K562 (cell line): ENCODE measurements around the gene FBXO27. TPM values are rescaled to one million over a fixed set of nuclear protein-coding genes. Genes with fewer than 3 reads are reported as not detected.

Experiments used
- ATAC-seq: fragments of 200-7000 bp; cut with Tn5 transposase; 3 replicates; pipeline ENCODE4 v1.9.1; 2020; ENCODE audit warnings: moderate library complexity
- BruUV-seq: library from RNA; stranded (reverse); fragments of 400-500 nt; replicated peaks from 2 replicates; lab custom pipeline; 2021; lab: Mats Ljungman, UMichigan
- CTCF ChIA-PET: fragments of 300-600 bp; formaldehyde crosslinking; extraction: SDS; loops from one replicate; lab custom pipeline; 2021; ENCODE audit warnings: low intra/inter-chr PET ratio; lab: Yijun Ruan, JAX
- POLR2A ChIA-PET: fragments of 300-600, 350-650 bp; sonication (Branson Sonifier 250); formaldehyde crosslinking; extraction: SDS; loops from one replicate; lab custom pipeline; 2021; ENCODE audit warnings: antibody characterized with exemption, inconsistent platforms; lab: Yijun Ruan, JAX
- DNase-seq, 4 experiments: peaks; one replicate each; pipeline versions ENCODE4 v3.0.0 to v3.0.0-alpha.2; 2011 to 2018; ENCODE audit warnings: low spot score in 3 of 4, mixed read lengths in 3 of 4; ENCODE audit errors: extremely low read depth in 1 of 4
- FAIRE-seq: peaks from 2 replicates; lab custom pipeline; 2011; peaks lifted over from hg19 to GRCh38; lab: Jason Lieb, UNC
- H2AFZ ChIP-seq: 2 replicates; pipeline ENCODE4 v1.6.0; 2011; ENCODE audit warnings: low read depth, low read length, control low read depth, inconsistent platforms
- H3K27ac ChIP-seq: fragments of 200-600 bp; 3 replicates; pipeline ENCODE4 v1.8.0; 2011; ENCODE audit warnings: low read depth, mild to moderate bottlenecking, control low read depth, inconsistent platforms, low read length, moderate library complexity, mixed read lengths; ENCODE audit errors: extremely low read depth
- H3K27me3 ChIP-seq, 2 experiments: fragments of 300-600 bp in 1 of 2; 2 replicates in 1 of 2; 3 replicates in 1 of 2; pipeline versions ENCODE4 v1.6.0 to v1.8.0; 2011; ENCODE audit warnings: inconsistent platforms in 2 of 2, low read length in 2 of 2, mild to moderate bottlenecking in 1 of 2, mixed read lengths in 1 of 2, moderate library complexity in 1 of 2; ENCODE audit not compliant: control insufficient read depth in 2 of 2, insufficient read depth in 2 of 2
- H3K36me3 ChIP-seq: fragments of 300-600 bp; 3 replicates; pipeline ENCODE4 v1.8.0; 2011; ENCODE audit warnings: mild to moderate bottlenecking, low read length, inconsistent platforms; ENCODE audit not compliant: control insufficient read depth, insufficient read depth
- H3K4me1 ChIP-seq, 2 experiments: fragments of 200-600 bp in 1 of 2; replicated peaks in 1 of 2; 2 replicates in 1 of 2; 3 replicates in 1 of 2; pipeline versions ENCODE4 v1.5.1 to v1.8.0; 2011; ENCODE audit warnings: inconsistent platforms in 2 of 2, low read length in 2 of 2, mild to moderate bottlenecking in 1 of 2, mixed read lengths in 1 of 2, moderate library complexity in 1 of 2; ENCODE audit not compliant: control insufficient read depth in 2 of 2, insufficient read depth in 2 of 2
- H3K4me2 ChIP-seq: 2 replicates; pipeline ENCODE4 v1.6.1; 2011; ENCODE audit warnings: low read length, control low read depth, inconsistent platforms, mixed read lengths; ENCODE audit not compliant: insufficient read depth
- H3K4me3 ChIP-seq: fragments of 200-600 bp; sonication (generic), shearing (Covaris generic); 2 replicates; pipeline ENCODE4 v1.5.1; 2016; ENCODE audit warnings: control low read depth, inconsistent platforms
- H3K79me2 ChIP-seq: fragments of 200-600 bp; 3 replicates; pipeline ENCODE4 v1.8.0; 2011; ENCODE audit warnings: low read length, inconsistent platforms; ENCODE audit not compliant: control insufficient read depth, insufficient read depth
- H3K9ac ChIP-seq, 2 experiments: 2 replicates each; pipeline versions ENCODE4 v1.6.0 to v1.6.1; 2011; ENCODE audit warnings: low read depth in 2 of 2, low read length in 2 of 2, control low read depth in 1 of 2, inconsistent platforms in 1 of 2, mild to moderate bottlenecking in 1 of 2, mixed read lengths in 1 of 2; ENCODE audit not compliant: insufficient read depth in 1 of 2
- H3K9me1 ChIP-seq: one replicate; pipeline ENCODE4 v1.6.0; 2011; ENCODE audit warnings: inconsistent platforms, mild to moderate bottlenecking, low read length, moderate library complexity; ENCODE audit not compliant: control insufficient read depth, insufficient read depth
- H3K9me3 ChIP-seq: replicated peaks from 2 replicates; pipeline ENCODE4 v1.5.1; 2011; ENCODE audit warnings: low read depth, low read length, inconsistent platforms; ENCODE audit not compliant: control insufficient read depth, insufficient read depth
- H4K20me1 ChIP-seq: replicated peaks from 2 replicates; pipeline ENCODE4 v1.6.1; 2011; ENCODE audit warnings: low read length, inconsistent platforms, mixed read lengths; ENCODE audit not compliant: control insufficient read depth, insufficient read depth
- CSDE1 ChIP-seq, 2 experiments: fragments of 450-650 bp; IDR thresholded peaks; 2 replicates each; pipeline ENCODE4 v1.6.1; 2016; ENCODE audit warnings: mild to moderate bottlenecking in 1 of 2
- FOXA1 ChIP-seq: fragments of 450-650 bp; IDR thresholded peaks from 2 replicates; pipeline ENCODE4 v1.6.1; 2016; ENCODE audit warnings: mild to moderate bottlenecking, borderline replicate concordance
- GATAD2A ChIP-seq: fragments of 450-650 bp; IDR thresholded peaks from 2 replicates; pipeline ENCODE4 v1.6.1; 2017
- HCFC1 ChIP-seq: IDR thresholded peaks from 2 replicates; pipeline ENCODE4 v1.6.1; 2012; ENCODE audit warnings: low read depth, low read length, improper control_type of control experiment
- HDAC1 ChIP-seq, 2 experiments: fragments of 450-650 bp; IDR thresholded peaks; 2 replicates each; pipeline ENCODE4 v1.6.1; 2016 to 2017; ENCODE audit warnings: inconsistent platforms in 1 of 2, mild to moderate bottlenecking in 1 of 2, moderate library complexity in 1 of 2
- HNRNPH1 ChIP-seq: fragments of 200-400 bp; formaldehyde crosslinking; optimal IDR thresholded peaks from 2 replicates; pipeline ENCODE3; 2017; ENCODE audit warnings: low read depth, mild to moderate bottlenecking, low read length, moderate library complexity
- IFI16 ChIP-seq: fragments of 250-450 bp; sonication (Bioruptor Pico); IDR thresholded peaks from 2 replicates; pipeline ENCODE4 v2.1.2; 2022; ENCODE audit warnings: mild to moderate bottlenecking, inconsistent platforms
- KAT8 ChIP-seq: fragments of 450-650 bp; IDR thresholded peaks from 2 replicates; pipeline ENCODE4 v1.6.1; 2016; ENCODE audit warnings: low read depth, mild to moderate bottlenecking
- KDM5B ChIP-seq: fragments of 200-600 bp; sonication (generic); IDR thresholded peaks from 2 replicates; pipeline ENCODE4 v1.6.1; 2012; ENCODE audit warnings: low read depth, mild to moderate bottlenecking, moderate library complexity, low read length, control low read depth, inconsistent platforms; ENCODE audit not compliant: insufficient replicate concordance
- MEF2D ChIP-seq: conservative IDR thresholded peaks from 2 replicates; pipeline ENCODE4 v1.6.1; 2016; ENCODE audit warnings: low read depth, missing genetic modification characterization, missing compliant biosample characterization
- PCBP2 ChIP-seq: fragments of 200-400 bp; formaldehyde crosslinking; IDR thresholded peaks from 2 replicates; pipeline ENCODE4 v1.6.1; 2018; ENCODE audit warnings: low read length, low read depth, mild to moderate bottlenecking, moderate library complexity; ENCODE audit not compliant: poor library complexity, severe bottlenecking
- POLR2AphosphoS2 ChIP-seq: IDR thresholded peaks from 2 replicates; pipeline ENCODE4 v1.6.1; 2012; ENCODE audit warnings: low read length, improper control_type of control experiment
- POLR3A ChIP-seq: IDR thresholded peaks from 2 replicates; pipeline ENCODE4 v1.6.1; 2011; ENCODE audit warnings: borderline replicate concordance, mild to moderate bottlenecking, moderate library complexity; ENCODE audit not compliant: insufficient read length, insufficient read depth; ENCODE audit errors: extremely low read depth
- RNF2 ChIP-seq: sonication (generic); IDR thresholded peaks from 2 replicates; pipeline ENCODE4 v1.6.1; 2016
- SNAPC5 ChIP-seq: fragments of 250-450 bp; sonication (Bioruptor Pico); IDR thresholded peaks from 2 replicates; pipeline ENCODE4 v1.8.0; 2021; ENCODE audit warnings: moderate library complexity, mild to moderate bottlenecking, inconsistent platforms
- SNRNP70 ChIP-seq: fragments of 200-400 bp; formaldehyde crosslinking; optimal IDR thresholded peaks from 2 replicates; pipeline ENCODE3; 2017; ENCODE audit warnings: low read depth, low read length
- TAF1 ChIP-seq: IDR thresholded peaks from 2 replicates; pipeline ENCODE4 v1.6.1; 2011; ENCODE audit warnings: mild to moderate bottlenecking, low read length, moderate library complexity; ENCODE audit not compliant: insufficient read depth, control insufficient read depth, severe bottlenecking; ENCODE audit errors: extremely low read depth
- TCF3 ChIP-seq: sonication (generic); formaldehyde crosslinking; IDR thresholded peaks from 2 replicates; pipeline ENCODE4 v1.4.0; 2020; ENCODE audit warnings: mild to moderate bottlenecking, missing genetic modification reagents
- THRAP3 ChIP-seq: fragments of 450-650 bp; IDR thresholded peaks from 2 replicates; pipeline ENCODE4 v1.6.1; 2016; ENCODE audit warnings: mild to moderate bottlenecking, inconsistent platforms, borderline replicate concordance
- ZBTB7A ChIP-seq: IDR thresholded peaks from 2 replicates; pipeline ENCODE4 v1.6.1; 2011; ENCODE audit warnings: low read depth, mild to moderate bottlenecking, low read length, moderate library complexity, borderline replicate concordance; ENCODE audit not compliant: control insufficient read depth
- ZC3H4 ChIP-seq: sonication (generic); formaldehyde crosslinking; IDR thresholded peaks from 2 replicates; pipeline ENCODE4 v1.9.0; 2021; ENCODE audit warnings: missing genetic modification reagents, borderline replicate concordance
- ZNF121 ChIP-seq: sonication (generic); formaldehyde crosslinking; conservative IDR thresholded peaks from 2 replicates; pipeline ENCODE4 v1.8.0; 2022; ENCODE audit warnings: missing genetic modification reagents
- ZNF41 ChIP-seq: fragments of 250-450 bp; sonication (Bioruptor Pico); conservative IDR thresholded peaks from 2 replicates; pipeline ENCODE4 v1.4.0; 2020; ENCODE audit warnings: mild to moderate bottlenecking
- ZNF717 ChIP-seq: fragments of 250-450 bp; sonication (Bioruptor Pico); IDR thresholded peaks from 2 replicates; pipeline ENCODE4 v1.5.0; 2021
- ZNF740 ChIP-seq, 3 experiments: fragments of 200-800 bp in 1 of 3; sonication (Bioruptor generic) in 1 of 3; sonication (generic) in 1 of 3; formaldehyde crosslinking in 1 of 3; IDR thresholded peaks; 2 replicates each; pipeline versions ENCODE4 v1.6.1 to v1.8.0; 2016 to 2022; ENCODE audit warnings: mild to moderate bottlenecking in 2 of 3, missing compliant biosample characterization in 2 of 3, missing genetic modification characterization in 2 of 3, missing genetic modification reagents in 1 of 3
- WGBS: fragments of 100-300 bp; shearing (Covaris generic); methylation state at CpG from one replicate; pipeline ENCODE4 v1.1.6; 2016; ENCODE audit warnings: low coverage, mixed read lengths; ENCODE audit not compliant: insufficient coverage; ENCODE audit errors: missing lambda C conversion rate; 5-methylcytosine and 5-hydroxymethylcytosine counted together
- in situ Hi-C: fragments of 300-500 bp; cut with MboI; formaldehyde crosslinking; loops from 4 replicates; pipeline ENCODE4 v1.15.0; 2018; ENCODE audit warnings: inconsistent platforms, mixed read lengths
- intact Hi-C: fragments of 100-400 bp; cut with micrococcal nuclease; formaldehyde crosslinking; loops from 2 replicates; pipeline ENCODE4 v1.14.2; 2022
- polyA plus RNA-seq, 8 experiments: library from polyadenylated mRNA; depleted of rRNA in 4 of 8; stranded (reverse) in 5 of 8; unstranded in 3 of 8; fragments of >200 nt; fragmentation: Nextera tagmentation in 2 of 8; fragmentation: Illumina TruSeq in 1 of 8; extraction: Ambion mirVana in 2 of 8; extraction: Trizol in 1 of 8; gene quantifications; 2 replicates each; pipeline versions ENCODE4 v1.2.1 to v1.2.3, GENCODE V29; 2011 to 2014; ENCODE audit warnings: inconsistent platforms in 1 of 8, missing spikeins in 1 of 8
- total RNA-seq, 7 experiments: library from RNA; depleted of rRNA in 6 of 7; stranded (reverse); fragments of >200 nt in 6 of 7; fragmentation: Illumina TruSeq in 2 of 7; extraction: Trizol in 2 of 7; gene quantifications; 2 replicates each; pipeline versions ENCODE4 v1.2.1 to v1.2.3, GENCODE V29; 2011 to 2021; ENCODE audit warnings: low replicate concordance in 1 of 7

The FBXO27 gene
- total and polyA plus RNA-seq, 9 of the 15 experiments (the other 6 are each of a cell fraction or from before 2014, with no cell fraction given) = 1.8 to 11.0 (median 6.3) TPM

GRCh38 chr19:39017026-39017425 is 15.3 kb downstream of the FBXO27 start (continued):
- TF ChIP-seq HNRNPH1 = no peak
- TF ChIP-seq POLR2AphosphoS2 = no peak
- no peak for TF ChIP-seq HCFC1
- no peak for TF ChIP-seq SNAPC5 (CRISPR knock-in tag)
- no peak for TF ChIP-seq GATAD2A
- no peak for TF ChIP-seq ZNF41 (CRISPR knock-in tag)
- no peak for TF ChIP-seq IFI16
- no peak for TF ChIP-seq CSDE1 (IDR thresholded peaks at IDR 0.05)
- no peak for TF ChIP-seq ZNF717 (CRISPR knock-in tag)
- TF ChIP-seq ZNF740 (CRISPR knock-in tag; IDR thresholded peaks at IDR 0.05) = no peak
- no peak for TF ChIP-seq ZNF740 (tag; IDR thresholded peaks at IDR 0.05)
- TF ChIP-seq HDAC1 (IDR thresholded peaks at IDR 0.05) = no peak
- TF ChIP-seq MEF2D = no peak
- TF ChIP-seq PCBP2 = no peak

GRCh38 chr19:39014037-39014436 is 18.3 kb downstream of the FBXO27 start:
- H3K4me2 ChIP-seq = no peak overlapping the region
- no peak overlapping the region for H3K27ac ChIP-seq
- in situ Hi-C loops (no loop called here), intact Hi-C loops (no loop called here)
- no peaks in the 10 kb centered on the region for H4K20me1 ChIP-seq
- ATAC-seq = no peak
- ChIA-PET CTCF (no interaction called here), POLR2A (no interaction called here)
- no peak overlapping the region for H3K9ac ChIP-seq
- no peaks in the 10 kb centered on the region for H3K4me1 ChIP-seq
- peaks cover 4 to 27% of the 10 kb centered on the region in 2 experiments; a peak in 4 of 5 replicates for H3K27me3 ChIP-seq
- H3K79me2 ChIP-seq = no peaks in the 10 kb centered on the region
- H3K9me1 ChIP-seq = no peaks in the 10 kb centered on the region
- no peak for TF ChIP-seq KDM5B
- no peak for TF ChIP-seq RNF2
- no peak for TF ChIP-seq FOXA1
- TF ChIP-seq SNRNP70 = no peak
- no peak for TF ChIP-seq POLR3A
- TF ChIP-seq ZBTB7A = no peak
- no peak for TF ChIP-seq TAF1
- TF ChIP-seq THRAP3 = no peak
- TF ChIP-seq ZNF121 (CRISPR knock-in tag) = no peak
- no peak for TF ChIP-seq ZC3H4 (CRISPR knock-in tag)
- no peak for TF ChIP-seq TCF3 (CRISPR knock-in tag)
- no peak for TF ChIP-seq KAT8
- no peak overlapping the region for H3K4me3 ChIP-seq
- H3K9me3 ChIP-seq = no peaks in the 10 kb centered on the region
- no TSS peak for BruUV-seq
- no peaks in the 10 kb centered on the region for H3K36me3 ChIP-seq
- no peak for FAIRE-seq
- H2AFZ ChIP-seq = no peak overlapping the region
- DNase-seq = no peak
- WGBS = 36% methylated on average over 7 of the region's 7 CpGs
